Measurements from ENCODE around the gene TTYH2. TPM values are rescaled to one million over a fixed set of nuclear protein-coding genes. Genes with fewer than 3 reads are reported as not detected.
A peak's percentile ranks its signal among the peaks of the same experiment; 100 is the strongest.

TTYH2 gene
- total RNA-seq, 4 donors from 2014 or later: 12.4 to 24.7 (median 18.8) TPM

DNA sequence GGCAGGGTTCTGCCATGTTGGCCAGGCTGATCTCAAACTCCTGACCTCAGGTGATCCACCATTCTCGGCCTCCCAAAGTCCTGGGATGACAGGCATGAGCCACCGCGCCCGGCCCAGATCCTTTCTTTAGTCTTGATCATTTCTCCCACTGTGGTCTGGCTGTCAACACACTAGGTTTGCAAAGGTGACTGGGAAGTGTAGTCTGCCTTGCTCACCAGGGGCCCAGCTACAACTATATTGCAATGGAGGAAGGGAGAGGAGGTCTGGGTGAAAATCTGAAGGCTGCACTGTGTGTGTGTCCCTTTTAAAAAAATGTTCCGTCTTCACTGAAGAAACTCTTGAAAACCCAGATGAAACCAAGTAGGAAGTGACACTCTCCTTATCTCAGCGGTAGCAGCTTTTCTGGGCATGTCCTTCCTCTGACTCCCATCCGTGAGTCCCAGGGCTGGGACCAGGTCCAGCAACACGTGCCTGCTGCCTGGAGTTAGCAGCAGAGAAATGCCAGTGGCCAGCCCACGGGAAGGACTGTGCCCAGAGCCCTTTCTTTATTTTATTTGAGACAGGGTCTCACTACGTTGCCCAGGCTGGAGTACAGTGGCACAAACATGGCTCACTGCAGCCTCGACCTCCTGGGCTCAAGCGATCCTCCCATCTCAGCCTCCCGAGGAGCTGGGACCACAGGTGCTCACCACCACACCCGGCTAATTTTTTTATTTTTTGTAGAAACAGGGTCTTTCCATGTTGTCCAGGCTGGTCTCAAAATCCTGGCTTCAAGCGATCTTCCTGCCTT lies 94.8 kb downstream of the TTYH2 start:
- Histone ChIP-seq H3K4me3 (replicated peaks in 1 of 3) (no peak overlapping the region), H3K4me1 (peaks cover 12 to 16% of the 10 kb centered on the region in 2 donors), H3K27me3 (no peaks in the 10 kb centered on the region), H3K27ac (peak overlapping the region in 2 of 3 donors; percentile 26 to 55), H3K36me3 (no peaks in the 10 kb centered on the region), H3K9me3 (no peaks in the 10 kb centered on the region)
- peak; percentile 78 to 85 for DNase-seq
- intact Hi-C loops (cut with DNase I): no loop called here
- TF ChIP-seq POLR2A (IDR thresholded peaks at IDR 0.05): no peak
- TF ChIP-seq, protein P1, sequence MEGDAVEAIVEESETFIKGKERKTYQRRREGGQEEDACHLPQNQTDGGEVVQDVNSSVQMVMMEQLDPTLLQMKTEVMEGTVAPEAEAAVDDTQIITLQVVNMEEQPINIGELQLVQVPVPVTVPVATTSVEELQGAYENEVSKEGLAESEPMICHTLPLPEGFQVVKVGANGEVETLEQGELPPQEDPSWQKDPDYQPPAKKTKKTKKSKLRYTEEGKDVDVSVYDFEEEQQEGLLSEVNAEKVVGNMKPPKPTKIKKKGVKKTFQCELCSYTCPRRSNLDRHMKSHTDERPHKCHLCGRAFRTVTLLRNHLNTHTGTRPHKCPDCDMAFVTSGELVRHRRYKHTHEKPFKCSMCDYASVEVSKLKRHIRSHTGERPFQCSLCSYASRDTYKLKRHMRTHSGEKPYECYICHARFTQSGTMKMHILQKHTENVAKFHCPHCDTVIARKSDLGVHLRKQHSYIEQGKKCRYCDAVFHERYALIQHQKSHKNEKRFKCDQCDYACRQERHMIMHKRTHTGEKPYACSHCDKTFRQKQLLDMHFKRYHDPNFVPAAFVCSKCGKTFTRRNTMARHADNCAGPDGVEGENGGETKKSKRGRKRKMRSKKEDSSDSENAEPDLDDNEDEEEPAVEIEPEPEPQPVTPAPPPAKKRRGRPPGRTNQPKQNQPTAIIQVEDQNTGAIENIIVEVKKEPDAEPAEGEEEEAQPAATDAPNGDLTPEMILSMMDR (IDR thresholded peaks at IDR 0.05): no peak
- WGBS, 2 donors: 58 to 60% methylated on average over 15 of the region's 15 CpGs

DNA sequence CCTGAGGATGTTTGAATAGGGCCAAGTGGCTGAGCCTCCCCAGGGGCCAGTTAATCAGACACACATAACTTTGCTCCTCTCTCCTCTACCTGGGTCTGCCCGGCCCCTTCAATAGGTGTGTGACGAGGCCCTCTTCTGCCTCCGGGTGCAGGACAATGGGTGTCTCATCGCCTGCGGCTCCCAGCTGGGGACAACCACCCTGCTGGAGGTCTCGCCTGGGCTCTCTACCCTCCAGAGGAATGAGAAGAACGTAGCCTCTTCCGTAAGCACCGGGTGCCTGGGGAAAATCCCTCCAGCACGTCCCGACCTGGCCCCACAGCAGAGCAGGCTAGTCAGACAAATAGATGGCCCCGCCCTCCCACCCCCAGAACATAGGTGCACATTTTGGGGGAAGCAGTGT lies 96.5 kb downstream of the TTYH2 start:
- Histone ChIP-seq H3K36me3 (no peaks in the 10 kb centered on the region), H3K9me3 (no peaks in the 10 kb centered on the region), H3K27me3 (no peaks in the 10 kb centered on the region), H3K4me1 (peaks cover 11 to 16% of the 10 kb centered on the region in 2 donors), H3K4me3 (replicated peaks in 1 of 3) (no peak overlapping the region), H3K27ac (no peak overlapping the region)
- intact Hi-C loops (cut with DNase I): no loop called here
- no peak for DNase-seq
- WGBS, 2 donors: 27 to 61% methylated on average over 3 to 11 of the region's 12 CpGs
- TF ChIP-seq, protein P1 (IDR thresholded peaks at IDR 0.05): no peak
- no peak for TF ChIP-seq POLR2A (IDR thresholded peaks at IDR 0.05)

Other genes starting within 250 kb of the TTYH2 start
- 100 to 1,000 TPM; 320 to 657 (median 412) TPM for gene RPL38, start 9.9 kb upstream of the TTYH2 start, total RNA-seq
- gene DNAI2, start 60.7 kb downstream of the TTYH2 start, total RNA-seq: under 1 TPM in 1 of 4 donors, not detected in 3; 0.13 TPM
- 1 to 10 TPM in 3 of 4 donors, under 1 TPM in 1; 0.94 to 7.7 (median 2.2) TPM for gene KIF19, start 112.7 kb downstream of the TTYH2 start, total RNA-seq
- gene BTBD17, start 148.3 kb downstream of the TTYH2 start, total RNA-seq: under 1 TPM in 2 of 4 donors, not detected in 2; 0.67 to 0.89 TPM
- gene GPR142, start 153.9 kb downstream of the TTYH2 start, total RNA-seq: under 1 TPM in 1 of 4 donors, not detected in 3; 0.67 TPM
- 100 to 1,000 TPM in 3 of 4 donors, 10 to 100 TPM in 1; 73.2 to 194 (median 163) TPM for gene GPRC5C, start 218.5 kb downstream of the TTYH2 start, total RNA-seq